GM10266 (cell line): ENCODE data around the gene SLC25A21.

Source experiments
- DNase-seq: peaks from one replicate; pipeline ENCODE4 v3.0.0; 2012; ENCODE audit errors: extremely low spot score
- TF ChIP-seq, protein P1 (sequence below): IDR thresholded peaks from 2 replicates; pipeline ENCODE4 v1.5.1; 2012; ENCODE audit warnings: mild to moderate bottlenecking, low read depth; ENCODE audit not compliant: control insufficient read depth, insufficient read depth; ENCODE audit errors: missing control alignments

The SLC25A21 gene

DNA sequence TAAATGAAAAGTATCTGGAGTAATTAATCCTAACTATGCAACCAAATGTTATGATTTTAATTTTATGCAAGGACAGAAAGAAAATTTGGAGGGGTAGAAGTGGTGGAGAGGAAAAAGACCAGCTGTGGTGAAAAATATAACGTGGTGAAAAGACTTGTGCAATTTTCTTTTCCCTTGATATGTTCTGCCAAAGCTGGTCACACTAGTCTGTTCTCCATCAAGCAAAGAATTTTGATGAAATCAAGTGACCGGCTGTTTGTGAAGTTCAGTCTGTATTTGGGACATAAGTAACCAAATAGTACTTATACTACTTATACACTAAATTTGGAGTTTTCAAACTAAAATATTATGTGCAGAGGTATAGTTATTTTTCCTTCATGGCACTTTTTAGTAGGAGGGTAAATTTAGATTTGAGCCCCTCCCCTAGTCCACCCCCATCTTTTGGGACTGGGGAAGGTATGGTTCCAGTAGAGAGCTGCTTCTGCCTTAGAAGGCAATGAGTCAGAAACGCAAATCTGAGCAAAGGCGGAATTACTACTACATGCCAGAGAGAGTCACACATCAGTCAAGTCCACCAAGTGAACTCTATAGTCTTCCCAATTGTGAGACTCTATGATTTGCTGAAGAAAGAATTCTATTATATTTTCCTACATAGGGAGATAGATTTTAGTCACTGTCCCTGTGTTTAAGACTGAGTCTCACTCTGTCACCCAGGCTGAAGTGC, 229.7 kb downstream of the SLC25A21 start:
- DNase-seq = no peak
- TF ChIP-seq, protein P1, sequence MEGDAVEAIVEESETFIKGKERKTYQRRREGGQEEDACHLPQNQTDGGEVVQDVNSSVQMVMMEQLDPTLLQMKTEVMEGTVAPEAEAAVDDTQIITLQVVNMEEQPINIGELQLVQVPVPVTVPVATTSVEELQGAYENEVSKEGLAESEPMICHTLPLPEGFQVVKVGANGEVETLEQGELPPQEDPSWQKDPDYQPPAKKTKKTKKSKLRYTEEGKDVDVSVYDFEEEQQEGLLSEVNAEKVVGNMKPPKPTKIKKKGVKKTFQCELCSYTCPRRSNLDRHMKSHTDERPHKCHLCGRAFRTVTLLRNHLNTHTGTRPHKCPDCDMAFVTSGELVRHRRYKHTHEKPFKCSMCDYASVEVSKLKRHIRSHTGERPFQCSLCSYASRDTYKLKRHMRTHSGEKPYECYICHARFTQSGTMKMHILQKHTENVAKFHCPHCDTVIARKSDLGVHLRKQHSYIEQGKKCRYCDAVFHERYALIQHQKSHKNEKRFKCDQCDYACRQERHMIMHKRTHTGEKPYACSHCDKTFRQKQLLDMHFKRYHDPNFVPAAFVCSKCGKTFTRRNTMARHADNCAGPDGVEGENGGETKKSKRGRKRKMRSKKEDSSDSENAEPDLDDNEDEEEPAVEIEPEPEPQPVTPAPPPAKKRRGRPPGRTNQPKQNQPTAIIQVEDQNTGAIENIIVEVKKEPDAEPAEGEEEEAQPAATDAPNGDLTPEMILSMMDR = no peak

- DNase-seq = peak; percentile 36
- TF ChIP-seq, protein P1 = peak; percentile 93
Observed at GRCh38 chr14:36941783-36942521, 230.5 kb downstream of the SLC25A21 start.

DNA sequence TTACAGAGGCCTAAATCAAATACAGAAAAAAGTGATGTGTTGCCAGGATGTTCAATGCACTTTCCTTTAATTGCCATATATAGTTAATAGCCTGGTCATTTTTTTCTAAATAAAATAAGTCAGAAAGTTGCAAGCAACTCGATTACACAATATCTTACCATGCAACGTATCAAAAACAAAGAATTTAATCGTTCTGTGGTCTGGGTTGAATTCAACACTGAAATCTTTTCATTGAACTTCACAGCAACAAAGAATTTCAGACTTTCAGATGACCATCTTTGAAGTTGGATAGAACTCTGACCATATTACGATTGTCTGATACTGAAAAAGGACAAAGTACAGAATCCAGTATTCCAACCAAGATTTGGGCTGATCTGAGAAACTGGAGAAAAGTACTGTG, 231.9 kb downstream of the SLC25A21 start:
- no peak for DNase-seq

GRCh38 chr14:36939265-36939664, 233.1 kb downstream of the SLC25A21 start:
- DNase-seq = no peak
- TF ChIP-seq, protein P1 = no peak

More for the DNA sequence above, 231.9 kb downstream of the SLC25A21 start:
- TF ChIP-seq, protein P1 = no peak

DNA sequence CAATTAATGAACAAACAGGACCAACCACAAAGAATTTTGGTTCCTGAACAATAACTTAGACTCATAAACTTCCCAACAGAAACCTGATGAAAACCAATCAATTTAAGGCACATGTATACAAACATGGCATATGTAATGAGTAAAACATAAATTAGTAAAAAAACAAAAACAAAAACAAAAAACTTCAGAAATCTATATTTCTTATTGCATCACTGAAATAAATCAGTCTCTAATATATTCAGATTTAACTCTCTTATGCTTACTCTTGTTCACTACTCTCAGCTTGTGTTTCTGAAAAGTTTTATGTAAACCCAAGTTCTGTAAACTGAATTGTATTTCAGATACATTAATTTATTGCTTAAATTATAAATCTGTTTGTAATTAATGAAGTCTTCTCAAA, 233.7 kb downstream of the SLC25A21 start:
- TF ChIP-seq, protein P1 = no peak
- DNase-seq = no peak

DNA sequence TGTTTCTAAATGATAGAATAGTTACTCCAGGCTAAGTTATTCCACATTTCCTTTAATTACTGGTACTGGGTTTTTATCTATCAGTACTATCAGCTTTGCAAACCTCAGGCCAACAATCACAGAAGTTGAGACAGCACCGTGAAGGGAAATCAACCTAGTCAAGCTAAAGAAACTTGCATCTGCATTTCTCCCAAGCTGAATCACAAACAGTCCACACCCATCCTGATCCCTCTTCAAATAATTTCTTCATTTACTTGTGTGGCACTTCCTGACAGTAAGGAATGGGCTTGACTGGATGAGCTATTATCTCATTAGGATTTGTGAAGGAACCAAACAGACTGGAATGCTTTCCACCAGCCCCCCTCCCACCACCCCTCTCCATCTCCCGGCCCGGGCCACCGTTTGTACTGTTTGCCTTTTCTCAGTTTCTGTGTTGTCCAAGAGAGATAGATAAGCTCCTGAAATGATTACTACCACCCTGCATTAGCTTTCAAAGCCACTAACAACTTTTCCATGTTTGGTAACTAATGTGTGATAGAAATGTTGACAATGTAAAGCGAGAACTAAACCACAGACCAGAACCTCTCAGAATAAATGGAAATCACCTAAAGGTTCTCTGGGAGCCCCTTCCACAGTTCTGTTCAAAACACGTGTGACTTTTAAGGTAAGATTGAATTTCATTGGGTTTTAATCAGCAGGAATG, 236.3 kb downstream of the SLC25A21 start:
- TF ChIP-seq, protein P1 = no peak
- DNase-seq = no peak

GRCh38 chr14:36934304-36934703, 238.1 kb downstream of the SLC25A21 start:
- TF ChIP-seq, protein P1 = no peak
- no peak for DNase-seq
